HepG2 (cell line): ENCODE results near the gene MSANTD1. TPM values are rescaled to one million over a fixed set of nuclear protein-coding genes. Genes with fewer than 3 reads are reported as not detected.

Source experiments
- AHDC1 ChIP-seq: sonication (generic); formaldehyde crosslinking; IDR thresholded peaks from 2 replicates; pipeline ENCODE4 v1.5.1; 2020; ENCODE audit warnings: mild to moderate bottlenecking, missing genetic modification reagents, borderline replicate concordance
- ATRX ChIP-seq: sonication (generic); formaldehyde crosslinking; IDR thresholded peaks from 2 replicates; pipeline ENCODE4 v1.4.0; 2020; ENCODE audit warnings: missing genetic modification reagents, borderline replicate concordance
- KDM2A ChIP-seq: sonication (generic); formaldehyde crosslinking; IDR thresholded peaks from 2 replicates; pipeline ENCODE4 v1.4.0; 2020; ENCODE audit warnings: low read depth, missing genetic modification reagents, borderline replicate concordance
- KMT2A ChIP-seq: sonication (generic); formaldehyde crosslinking; IDR thresholded peaks from 2 replicates; pipeline ENCODE4 v1.4.0; 2020; ENCODE audit warnings: missing genetic modification reagents
- NFKB2 ChIP-seq: sonication (generic); formaldehyde crosslinking; IDR thresholded peaks from 2 replicates; pipeline ENCODE4 v1.4.0; 2020; ENCODE audit warnings: missing genetic modification reagents, borderline replicate concordance
- POLR2A ChIP-seq, 2 experiments: IDR thresholded peaks; 2 replicates each; pipeline ENCODE4 v1.6.1; 2011; ENCODE audit warnings: low read depth in 2 of 2, low read length in 2 of 2, mild to moderate bottlenecking in 1 of 2, moderate library complexity in 1 of 2; ENCODE audit not compliant: insufficient read depth in 1 of 2
- ZNF382 ChIP-seq: sonication (generic); formaldehyde crosslinking; IDR thresholded peaks from 2 replicates; pipeline ENCODE4 v1.5.0; 2020; ENCODE audit warnings: missing genetic modification reagents, mild to moderate bottlenecking, borderline replicate concordance
- ZNF850 ChIP-seq: sonication (generic); formaldehyde crosslinking; conservative IDR thresholded peaks from 2 replicates; pipeline ENCODE4 v1.9.0; 2021; ENCODE audit warnings: mild to moderate bottlenecking, missing genetic modification reagents
- polyA plus RNA-seq, 8 experiments: library from polyadenylated mRNA; depleted of rRNA in 3 of 8; stranded (reverse) in 7 of 8; unstranded in 1 of 8; fragments of >200 nt; fragmentation: Illumina TruSeq in 4 of 8; extraction: Trizol in 4 of 8; gene quantifications; 2 replicates each; pipeline versions ENCODE4 v1.2.1 to v1.2.3, GENCODE V29; 2011 to 2016; ENCODE audit warnings: low read depth in 4 of 8, missing spikeins in 1 of 8, mixed read lengths in 1 of 8; ENCODE audit not compliant: insufficient read depth in 1 of 8
- total RNA-seq, 5 experiments: library from RNA; depleted of rRNA; stranded (reverse); fragments of >200 nt; fragmentation: Illumina TruSeq; extraction: Trizol; gene quantifications; 2 replicates each; pipeline ENCODE4 v1.2.3, GENCODE V29; 2016; ENCODE audit warnings: low read depth in 1 of 5

The MSANTD1 gene
- total and polyA plus RNA-seq, 2 of the 13 experiments (the other 11 are each of a cell fraction or from before 2014, with no cell fraction given) = 0.22 to 0.40 TPM

- TF ChIP-seq AHDC1 = no peak
- TF ChIP-seq KMT2A (CRISPR knock-in tag) = 0 out of 2 replicates have a peak, but pooled peaks have one; percentile 31
- TF ChIP-seq ZNF382 (CRISPR knock-in tag) = no peak
- no peak for TF ChIP-seq NFKB2 (CRISPR knock-in tag)
- no peak for TF ChIP-seq ATRX (CRISPR knock-in tag)
- TF ChIP-seq ZNF850 (CRISPR knock-in tag) = no peak
- TF ChIP-seq KDM2A (CRISPR knock-in tag) = no peak
- no peak for TF ChIP-seq POLR2A (IDR thresholded peaks at IDR 0.05; ENCODE audit: insufficient read depth in 1 of 2, low read depth in 2 of 2, low read length in 2 of 2)
Measured at GRCh38 chr4:3202836-3203820, 45.8 kb upstream of the MSANTD1 start (continued).
